Measurements from ENCODE around the gene ADCY7. TPM values are rescaled to one million over a fixed set of nuclear protein-coding genes. Genes with fewer than 3 reads are reported as not detected.

ADCY7 gene
- total RNA-seq, 1 experiment from 2014 or later = 38.5 TPM

- DNase-seq (ENCODE audit: low read depth) = no peak
Measured at GRCh38 chr16:50297301-50298074, 31.1 kb downstream of the ADCY7 start.

- no peak for DNase-seq (ENCODE audit: low read depth)
Measured at GRCh38 chr16:50298075-50298460, 31.7 kb downstream of the ADCY7 start.

GRCh38 chr16:50298591-50299507 lies 32.5 kb downstream of the ADCY7 start:
- no peak for DNase-seq (ENCODE audit: low read depth)

- no peak for DNase-seq (ENCODE audit: low read depth)
Measured at GRCh38 chr16:50299508-50300105, 33.3 kb downstream of the ADCY7 start.

GRCh38 chr16:50300942-50301625 lies 34.7 kb downstream of the ADCY7 start:
- DNase-seq (ENCODE audit: low read depth) = no peak

- DNase-seq (ENCODE audit: low read depth) = peak; percentile 57
Measured at GRCh38 chr16:50301626-50302471, 35.5 kb downstream of the ADCY7 start.

- DNase-seq (ENCODE audit: low read depth) = no peak
Measured at GRCh38 chr16:50302472-50303005, 36.2 kb downstream of the ADCY7 start.

- DNase-seq (ENCODE audit: low read depth) = no peak
Measured at GRCh38 chr16:50303041-50303604, 36.8 kb downstream of the ADCY7 start.

- no peak for DNase-seq (ENCODE audit: low read depth)
Measured at GRCh38 chr16:50303605-50304466, 37.5 kb downstream of the ADCY7 start.

- DNase-seq (ENCODE audit: low read depth) = no peak
Measured at GRCh38 chr16:50304467-50305440, 38.4 kb downstream of the ADCY7 start.

GRCh38 chr16:50305441-50306061 lies 39.2 kb downstream of the ADCY7 start:
- no peak for DNase-seq (ENCODE audit: low read depth)

GRCh38 chr16:50306287-50306686 lies 39.9 kb downstream of the ADCY7 start:
- DNase-seq (ENCODE audit: low read depth) = no peak

GRCh38 chr16:50308237-50308965 lies 42.0 kb downstream of the ADCY7 start:
- DNase-seq (ENCODE audit: low read depth) = no peak

GRCh38 chr16:50309156-50309526 lies 42.8 kb downstream of the ADCY7 start:
- DNase-seq (ENCODE audit: low read depth) = no peak

GRCh38 chr16:50309527-50310307 lies 43.4 kb downstream of the ADCY7 start:
- no peak for DNase-seq (ENCODE audit: low read depth)

Data from LHCN-M2 (cell line).